Measurements from ENCODE around the gene TRIM7.
"Not testable (repeated sequence)": the region's sequence is repeated elsewhere in the genome, so short reads cannot be mapped to it uniquely, and the experiment has no call there.

TRIM7 gene

GRCh38 chr5:181232593-181232992 is 27.6 kb upstream of the TRIM7 start:
- no peak for DNase-seq

GRCh38 chr5:181231432-181231831 is 26.4 kb upstream of the TRIM7 start:
- DNase-seq: no peak

GRCh38 chr5:181230551-181230950 is 25.6 kb upstream of the TRIM7 start:
- DNase-seq: no peak

GRCh38 chr5:181229996-181230395 is 25.0 kb upstream of the TRIM7 start:
- no peak for DNase-seq

- DNase-seq: no peak
These were observed 19.6 kb upstream of the TRIM7 start for GRCh38 chr5:181224390-181225229.

GRCh38 chr5:181223729-181224389 is 18.9 kb upstream of the TRIM7 start:
- no peak for DNase-seq

- no peak for DNase-seq
These were observed 18.2 kb upstream of the TRIM7 start, which contains the start of gene TRIM41 for GRCh38 chr5:181223058-181223728. TRIM41 (plus strand) TSS chr5:181223281; CDS start chr5:181224000, 719 bp downstream.

GRCh38 chr5:181222630-181223057 is 17.6 kb upstream of the TRIM7 start:
- DNase-seq: no peak

- DNase-seq: no peak
These were observed 17.0 kb upstream of the TRIM7 start for GRCh38 chr5:181221792-181222629.

GRCh38 chr5:181221105-181221791 is 16.3 kb upstream of the TRIM7 start:
- DNase-seq: no peak

- DNase-seq: no peak
These were observed 15.2 kb upstream of the TRIM7 start for GRCh38 chr5:181220178-181220515.

GRCh38 chr5:181219262-181220177 is 14.5 kb upstream of the TRIM7 start:
- DNase-seq: no peak

GRCh38 chr5:181218795-181219124 is 13.8 kb upstream of the TRIM7 start:
- no peak for DNase-seq

- no peak for DNase-seq
These were observed 12.7 kb upstream of the TRIM7 start for GRCh38 chr5:181217803-181218062.

- no peak for DNase-seq
These were observed 12.3 kb upstream of the TRIM7 start for GRCh38 chr5:181217111-181217802.

GRCh38 chr5:181215997-181216989 is 11.3 kb upstream of the TRIM7 start:
- DNase-seq: no peak

- not testable (repeated sequence) for DNase-seq
These were observed 9.3 kb upstream of the TRIM7 start for GRCh38 chr5:181214249-181214648.

- DNase-seq: no peak
These were observed 7.9 kb upstream of the TRIM7 start for GRCh38 chr5:181212934-181213333.

GRCh38 chr5:181212080-181212479 is 7.1 kb upstream of the TRIM7 start:
- DNase-seq: no peak

- no peak for DNase-seq
These were observed 6.2 kb upstream of the TRIM7 start for GRCh38 chr5:181211208-181211607.
